HEK293 (cell line): ENCODE results near the gene CD19.

ENCODE experiments used
- FEZF1 ChIP-seq: fragments of 450-650 bp; formaldehyde crosslinking; IDR thresholded peaks from 2 replicates; pipeline ENCODE4 v1.5.1; 2016; ENCODE audit warnings: missing biosample characterization, missing genetic modification characterization
- GLI2 ChIP-seq: fragments of 450-650 bp; formaldehyde crosslinking; IDR thresholded peaks from 2 replicates; pipeline ENCODE4; 2017; ENCODE audit warnings: missing biosample characterization, missing genetic modification characterization, low read depth, borderline replicate concordance
- KLF10 ChIP-seq: fragments of 450-650 bp; IDR thresholded peaks from 2 replicates; pipeline ENCODE4 v1.5.1; 2018; ENCODE audit warnings: missing biosample characterization, mild to moderate bottlenecking, missing genetic modification characterization
- MYNN ChIP-seq: fragments of 450-650 bp; formaldehyde crosslinking; IDR thresholded peaks from 2 replicates; pipeline ENCODE4 v1.5.1; 2016; ENCODE audit warnings: missing biosample characterization, missing genetic modification characterization, borderline replicate concordance
- PRDM1 ChIP-seq: fragments of 450-650 bp; formaldehyde crosslinking; IDR thresholded peaks from 2 replicates; pipeline ENCODE4; 2016; ENCODE audit warnings: missing biosample characterization, missing genetic modification characterization
- SETDB1 ChIP-seq: IDR thresholded peaks from one replicate; pipeline ENCODE4 v1.6.1; 2017; ENCODE audit warnings: mild to moderate bottlenecking, low read length, moderate library complexity, mixed read lengths; ENCODE audit not compliant: insufficient read length
- SP2 ChIP-seq: fragments of 450-650 bp; formaldehyde crosslinking; IDR thresholded peaks from 2 replicates; pipeline ENCODE4 v1.5.1; 2016; ENCODE audit warnings: missing biosample characterization, missing genetic modification characterization
- TRIM28 ChIP-seq: IDR thresholded peaks from 2 replicates; pipeline ENCODE4 v1.6.1; 2011; ENCODE audit warnings: low read length, control low read depth, borderline replicate concordance
- ZBTB1 ChIP-seq: fragments of 450-650 bp; formaldehyde crosslinking; IDR thresholded peaks from 2 replicates; pipeline ENCODE4 v1.5.1; 2016; ENCODE audit warnings: missing biosample characterization, missing genetic modification characterization
- ZFP41 ChIP-seq: fragments of 450-650 bp; formaldehyde crosslinking; IDR thresholded peaks from 2 replicates; pipeline ENCODE4 v1.5.1; 2016; ENCODE audit warnings: missing biosample characterization, missing genetic modification characterization, borderline replicate concordance
- ZNF10 ChIP-seq: fragments of 450-650 bp; formaldehyde crosslinking; IDR thresholded peaks from 2 replicates; pipeline ENCODE4 v1.5.1; 2017; ENCODE audit warnings: missing biosample characterization, missing genetic modification characterization
- ZNF221 ChIP-seq: fragments of 450-650 bp; formaldehyde crosslinking; IDR thresholded peaks from 2 replicates; pipeline ENCODE4 v1.5.1; 2017; ENCODE audit warnings: missing biosample characterization, missing genetic modification characterization, borderline replicate concordance
- ZNF239 ChIP-seq: fragments of 450-650 bp; formaldehyde crosslinking; IDR thresholded peaks from 2 replicates; pipeline ENCODE4 v1.5.1; 2016; ENCODE audit warnings: missing biosample characterization, missing genetic modification characterization
- ZNF350 ChIP-seq: fragments of 450-650 bp; formaldehyde crosslinking; IDR thresholded peaks from 2 replicates; pipeline ENCODE4 v1.5.0; 2017; ENCODE audit warnings: missing biosample characterization, mild to moderate bottlenecking, missing genetic modification characterization
- ZNF366 ChIP-seq: fragments of 450-650 bp; formaldehyde crosslinking; conservative IDR thresholded peaks from 2 replicates; pipeline ENCODE4 v1.5.1; 2016; ENCODE audit warnings: missing biosample characterization, missing genetic modification characterization
- ZNF544 ChIP-seq: fragments of 450-650 bp; formaldehyde crosslinking; IDR thresholded peaks from 2 replicates; pipeline ENCODE4 v1.5.0; 2017; ENCODE audit warnings: missing biosample characterization, missing genetic modification characterization
- ZNF585B ChIP-seq: fragments of 450-650 bp; formaldehyde crosslinking; IDR thresholded peaks from 2 replicates; pipeline ENCODE4 v1.5.1; 2016; ENCODE audit warnings: missing biosample characterization, missing genetic modification characterization
- ZNF624 ChIP-seq: fragments of 450-650 bp; formaldehyde crosslinking; IDR thresholded peaks from 2 replicates; pipeline ENCODE4 v1.5.1; 2017; ENCODE audit warnings: missing biosample characterization, missing genetic modification characterization
- ZNF664 ChIP-seq: fragments of 450-650 bp; formaldehyde crosslinking; IDR thresholded peaks from 2 replicates; pipeline ENCODE4 v1.5.1; 2016; ENCODE audit warnings: missing biosample characterization, missing genetic modification characterization
- ZNF670 ChIP-seq: fragments of 450-650 bp; formaldehyde crosslinking; IDR thresholded peaks from 2 replicates; pipeline ENCODE4 v1.5.1; 2016; ENCODE audit warnings: missing biosample characterization, missing genetic modification characterization, low read depth
- ZNF747 ChIP-seq: fragments of 450-650 bp; formaldehyde crosslinking; IDR thresholded peaks from 2 replicates; pipeline ENCODE4 v1.5.1; 2016; ENCODE audit warnings: missing biosample characterization, missing genetic modification characterization
- ZNF76 ChIP-seq: fragments of 450-650 bp; formaldehyde crosslinking; IDR thresholded peaks from 2 replicates; pipeline ENCODE4; 2016; ENCODE audit warnings: low read depth, missing biosample characterization, missing genetic modification characterization, borderline replicate concordance
- ZSCAN23 ChIP-seq: fragments of 450-650 bp; formaldehyde crosslinking; IDR thresholded peaks from 2 replicates; pipeline ENCODE4 v1.5.1; 2016; ENCODE audit warnings: missing biosample characterization, missing genetic modification characterization
- ZSCAN30 ChIP-seq: fragments of 450-650 bp; IDR thresholded peaks from 2 replicates; pipeline ENCODE4 v1.5.1; 2018; ENCODE audit warnings: missing biosample characterization, mild to moderate bottlenecking, missing genetic modification characterization, moderate library complexity
- TF ChIP-seq, protein P1 (sequence below): fragments of 450-650 bp; formaldehyde crosslinking; IDR thresholded peaks from 2 replicates; pipeline ENCODE4 v1.5.1; 2016; ENCODE audit warnings: missing biosample characterization, missing genetic modification characterization
- TF ChIP-seq, protein P2 (sequence below): fragments of 450-650 bp; formaldehyde crosslinking; IDR thresholded peaks from 2 replicates; pipeline ENCODE4 v1.5.1; 2016; ENCODE audit warnings: missing biosample characterization, missing genetic modification characterization
- TF ChIP-seq, protein P3 (sequence below): fragments of 450-650 bp; formaldehyde crosslinking; IDR thresholded peaks from 2 replicates; pipeline ENCODE4 v1.5.1; 2016; ENCODE audit warnings: missing biosample characterization, missing genetic modification characterization
- TF ChIP-seq, protein P4 (sequence below): fragments of 450-650 bp; formaldehyde crosslinking; IDR thresholded peaks from 2 replicates; pipeline ENCODE4 v1.5.1; 2016; ENCODE audit warnings: missing biosample characterization, missing genetic modification characterization
- TF ChIP-seq, protein P5 (sequence below): fragments of 450-650 bp; formaldehyde crosslinking; IDR thresholded peaks from 2 replicates; pipeline ENCODE4 v1.5.1; 2016; ENCODE audit warnings: missing biosample characterization, missing genetic modification characterization
- TF ChIP-seq, protein P6 (sequence below): fragments of 450-650 bp; formaldehyde crosslinking; IDR thresholded peaks from 2 replicates; pipeline ENCODE4 v1.5.1; 2017; ENCODE audit warnings: missing biosample characterization, missing genetic modification characterization

The CD19 gene

DNA sequence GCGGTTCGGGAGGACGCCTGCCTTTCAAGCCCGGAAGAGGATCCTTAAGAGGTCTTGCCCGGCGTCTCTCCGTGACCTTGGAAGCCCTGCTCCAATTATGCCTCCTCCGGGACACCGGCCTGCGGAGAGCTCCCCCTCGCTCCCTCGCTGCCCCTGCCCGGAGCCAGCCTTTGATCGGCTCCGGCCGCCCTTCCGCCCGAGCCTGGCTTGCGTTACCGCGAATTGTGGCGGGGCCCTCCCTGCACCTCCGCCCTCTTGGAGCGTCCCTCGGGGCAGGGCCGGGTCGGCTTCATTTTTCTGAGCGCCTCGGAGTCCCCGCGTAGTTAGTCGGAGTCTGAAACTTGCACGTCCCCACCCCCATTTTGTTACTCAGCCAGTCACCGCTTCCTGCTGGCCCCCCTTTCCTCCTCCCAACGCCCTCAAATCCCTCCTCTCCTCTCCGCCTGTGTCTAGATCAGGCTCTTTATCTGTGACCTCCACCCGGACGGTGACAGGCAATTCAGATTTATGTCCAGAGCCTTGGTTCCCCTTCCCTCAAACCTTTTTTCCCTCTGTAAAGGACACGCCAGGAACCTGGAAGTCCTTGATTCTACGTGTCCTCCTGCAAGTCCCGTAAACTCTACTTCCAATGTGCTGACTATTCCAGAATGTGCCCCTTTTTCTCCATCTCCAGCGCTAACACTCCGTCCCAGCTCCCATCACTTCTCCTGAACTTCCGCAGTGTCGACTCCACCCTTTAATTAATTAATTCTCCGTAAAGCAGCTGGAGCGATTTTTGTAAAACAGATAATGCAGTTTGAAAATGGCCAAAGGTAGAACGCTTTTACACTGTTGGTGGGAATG lies 6.2 kb upstream of the CD19 start (continued):
- TF ChIP-seq ZNF585B (no peak), KLF10 (tag by site-specific recombination) (no peak), FEZF1 (tag by site-specific recombination) (no peak), ZNF239 (no peak), ZSCAN23 (0 out of 2 replicates have a peak, but pooled peaks have one; percentile 14), ZNF10 (tag by site-specific recombination) (no peak), ZNF350 (tag by site-specific recombination) (no peak), ZNF366 (tag by site-specific recombination) (peak; percentile 39; the same call in 1 of the 2 replicates), ZNF221 (no peak), ZSCAN30 (tag by site-specific recombination) (peak; percentile 9; the same call in 1 of the 2 replicates), MYNN (tag by site-specific recombination) (no peak), SP2 (tag by site-specific recombination) (peak; percentile 85), ZBTB1 (tag by site-specific recombination) (no peak), ZNF747 (tag by site-specific recombination) (no peak), SETDB1 (no peak), ZNF624 (no peak), ZFP41 (tag by site-specific recombination) (no peak), TRIM28 (no peak), ZNF76 (tag by site-specific recombination) (no peak; the same call in 1 of the 2 replicates), ZNF544 (tag by site-specific recombination) (no peak), ZNF670 (no peak), PRDM1 (tag by site-specific recombination) (no peak), ZNF664 (tag by site-specific recombination) (no peak), GLI2 (tag by site-specific recombination) (no peak)
- TF ChIP-seq, protein P1, sequence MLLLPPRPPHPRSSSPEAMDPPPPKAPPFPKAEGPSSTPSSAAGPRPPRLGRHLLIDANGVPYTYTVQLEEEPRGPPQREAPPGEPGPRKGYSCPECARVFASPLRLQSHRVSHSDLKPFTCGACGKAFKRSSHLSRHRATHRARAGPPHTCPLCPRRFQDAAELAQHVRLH (tag by site-specific recombination), result no peak
- TF ChIP-seq, protein P2, sequence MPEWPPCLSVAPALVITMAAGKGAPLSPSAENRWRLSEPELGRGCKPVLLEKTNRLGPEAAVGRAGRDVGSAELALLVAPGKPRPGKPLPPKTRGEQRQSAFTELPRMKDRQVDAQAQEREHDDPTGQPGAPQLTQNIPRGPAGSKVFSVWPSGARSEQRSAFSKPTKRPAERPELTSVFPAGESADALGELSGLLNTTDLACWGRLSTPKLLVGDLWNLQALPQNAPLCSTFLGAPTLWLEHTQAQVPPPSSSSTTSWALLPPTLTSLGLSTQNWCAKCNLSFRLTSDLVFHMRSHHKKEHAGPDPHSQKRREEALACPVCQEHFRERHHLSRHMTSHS (tag by site-specific recombination), result no peak
- TF ChIP-seq, protein P3, sequence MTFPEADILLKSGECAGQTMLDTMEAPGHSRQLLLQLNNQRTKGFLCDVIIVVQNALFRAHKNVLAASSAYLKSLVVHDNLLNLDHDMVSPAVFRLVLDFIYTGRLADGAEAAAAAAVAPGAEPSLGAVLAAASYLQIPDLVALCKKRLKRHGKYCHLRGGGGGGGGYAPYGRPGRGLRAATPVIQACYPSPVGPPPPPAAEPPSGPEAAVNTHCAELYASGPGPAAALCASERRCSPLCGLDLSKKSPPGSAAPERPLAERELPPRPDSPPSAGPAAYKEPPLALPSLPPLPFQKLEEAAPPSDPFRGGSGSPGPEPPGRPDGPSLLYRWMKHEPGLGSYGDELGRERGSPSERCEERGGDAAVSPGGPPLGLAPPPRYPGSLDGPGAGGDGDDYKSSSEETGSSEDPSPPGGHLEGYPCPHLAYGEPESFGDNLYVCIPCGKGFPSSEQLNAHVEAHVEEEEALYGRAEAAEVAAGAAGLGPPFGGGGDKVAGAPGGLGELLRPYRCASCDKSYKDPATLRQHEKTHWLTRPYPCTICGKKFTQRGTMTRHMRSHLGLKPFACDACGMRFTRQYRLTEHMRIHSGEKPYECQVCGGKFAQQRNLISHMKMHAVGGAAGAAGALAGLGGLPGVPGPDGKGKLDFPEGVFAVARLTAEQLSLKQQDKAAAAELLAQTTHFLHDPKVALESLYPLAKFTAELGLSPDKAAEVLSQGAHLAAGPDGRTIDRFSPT (tag by site-specific recombination), result no peak
- TF ChIP-seq, protein P4, sequence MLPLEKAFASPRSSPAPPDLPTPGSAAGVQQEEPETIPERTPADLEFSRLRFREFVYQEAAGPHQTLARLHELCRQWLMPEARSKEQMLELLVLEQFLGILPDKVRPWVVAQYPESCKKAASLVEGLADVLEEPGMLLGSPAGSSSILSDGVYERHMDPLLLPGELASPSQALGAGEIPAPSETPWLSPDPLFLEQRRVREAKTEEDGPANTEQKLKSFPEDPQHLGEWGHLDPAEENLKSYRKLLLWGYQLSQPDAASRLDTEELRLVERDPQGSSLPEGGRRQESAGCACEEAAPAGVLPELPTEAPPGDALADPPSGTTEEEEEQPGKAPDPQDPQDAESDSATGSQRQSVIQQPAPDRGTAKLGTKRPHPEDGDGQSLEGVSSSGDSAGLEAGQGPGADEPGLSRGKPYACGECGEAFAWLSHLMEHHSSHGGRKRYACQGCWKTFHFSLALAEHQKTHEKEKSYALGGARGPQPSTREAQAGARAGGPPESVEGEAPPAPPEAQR (tag by site-specific recombination), result no peak
- TF ChIP-seq, protein P5, sequence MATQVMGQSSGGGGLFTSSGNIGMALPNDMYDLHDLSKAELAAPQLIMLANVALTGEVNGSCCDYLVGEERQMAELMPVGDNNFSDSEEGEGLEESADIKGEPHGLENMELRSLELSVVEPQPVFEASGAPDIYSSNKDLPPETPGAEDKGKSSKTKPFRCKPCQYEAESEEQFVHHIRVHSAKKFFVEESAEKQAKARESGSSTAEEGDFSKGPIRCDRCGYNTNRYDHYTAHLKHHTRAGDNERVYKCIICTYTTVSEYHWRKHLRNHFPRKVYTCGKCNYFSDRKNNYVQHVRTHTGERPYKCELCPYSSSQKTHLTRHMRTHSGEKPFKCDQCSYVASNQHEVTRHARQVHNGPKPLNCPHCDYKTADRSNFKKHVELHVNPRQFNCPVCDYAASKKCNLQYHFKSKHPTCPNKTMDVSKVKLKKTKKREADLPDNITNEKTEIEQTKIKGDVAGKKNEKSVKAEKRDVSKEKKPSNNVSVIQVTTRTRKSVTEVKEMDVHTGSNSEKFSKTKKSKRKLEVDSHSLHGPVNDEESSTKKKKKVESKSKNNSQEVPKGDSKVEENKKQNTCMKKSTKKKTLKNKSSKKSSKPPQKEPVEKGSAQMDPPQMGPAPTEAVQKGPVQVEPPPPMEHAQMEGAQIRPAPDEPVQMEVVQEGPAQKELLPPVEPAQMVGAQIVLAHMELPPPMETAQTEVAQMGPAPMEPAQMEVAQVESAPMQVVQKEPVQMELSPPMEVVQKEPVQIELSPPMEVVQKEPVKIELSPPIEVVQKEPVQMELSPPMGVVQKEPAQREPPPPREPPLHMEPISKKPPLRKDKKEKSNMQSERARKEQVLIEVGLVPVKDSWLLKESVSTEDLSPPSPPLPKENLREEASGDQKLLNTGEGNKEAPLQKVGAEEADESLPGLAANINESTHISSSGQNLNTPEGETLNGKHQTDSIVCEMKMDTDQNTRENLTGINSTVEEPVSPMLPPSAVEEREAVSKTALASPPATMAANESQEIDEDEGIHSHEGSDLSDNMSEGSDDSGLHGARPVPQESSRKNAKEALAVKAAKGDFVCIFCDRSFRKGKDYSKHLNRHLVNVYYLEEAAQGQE (tag by site-specific recombination), result no peak
- TF ChIP-seq, protein P6, sequence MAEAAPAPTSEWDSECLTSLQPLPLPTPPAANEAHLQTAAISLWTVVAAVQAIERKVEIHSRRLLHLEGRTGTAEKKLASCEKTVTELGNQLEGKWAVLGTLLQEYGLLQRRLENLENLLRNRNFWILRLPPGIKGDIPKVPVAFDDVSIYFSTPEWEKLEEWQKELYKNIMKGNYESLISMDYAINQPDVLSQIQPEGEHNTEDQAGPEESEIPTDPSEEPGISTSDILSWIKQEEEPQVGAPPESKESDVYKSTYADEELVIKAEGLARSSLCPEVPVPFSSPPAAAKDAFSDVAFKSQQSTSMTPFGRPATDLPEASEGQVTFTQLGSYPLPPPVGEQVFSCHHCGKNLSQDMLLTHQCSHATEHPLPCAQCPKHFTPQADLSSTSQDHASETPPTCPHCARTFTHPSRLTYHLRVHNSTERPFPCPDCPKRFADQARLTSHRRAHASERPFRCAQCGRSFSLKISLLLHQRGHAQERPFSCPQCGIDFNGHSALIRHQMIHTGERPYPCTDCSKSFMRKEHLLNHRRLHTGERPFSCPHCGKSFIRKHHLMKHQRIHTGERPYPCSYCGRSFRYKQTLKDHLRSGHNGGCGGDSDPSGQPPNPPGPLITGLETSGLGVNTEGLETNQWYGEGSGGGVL (tag by site-specific recombination), result peak; percentile 68; the same call in 1 of the 2 replicates
